ENCODE measurements around the gene MFSD11. TPM values are rescaled to one million over a fixed set of nuclear protein-coding genes. Genes with fewer than 3 reads are reported as not detected.
"Not testable (repeated sequence)": the region's sequence is repeated elsewhere in the genome, so short reads cannot be mapped to it uniquely, and the experiment has no call there.

Gene MFSD11
- total RNA-seq, 2 experiments from 2014 or later: 28.5 to 29.1 TPM

DNA sequence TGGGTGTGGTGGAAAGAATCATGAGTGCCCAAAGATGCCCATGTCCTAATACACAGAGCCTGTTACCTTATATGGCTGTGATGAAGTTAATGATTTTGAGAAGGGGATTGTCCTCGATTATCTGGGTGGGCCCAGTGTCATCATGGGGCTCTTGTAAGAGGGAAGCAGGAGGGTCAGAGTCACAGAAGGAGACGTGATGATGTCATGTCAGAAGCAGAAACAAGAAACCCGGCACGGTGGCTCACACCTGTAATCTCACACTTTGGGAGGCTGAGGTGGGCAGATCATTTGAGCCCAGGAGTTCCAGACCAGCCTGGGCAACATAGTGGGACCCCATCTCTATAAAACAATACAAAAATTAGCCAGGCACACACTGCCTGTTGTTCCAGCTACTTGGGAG, 75.0 kb downstream of the MFSD11 start:
- Mint-ChIP-seq H3K36me3 (no peaks in the 10 kb centered on the region), H3K4me1 (peaks cover 7% of the 10 kb centered on the region), H3K9me3 (no peaks in the 10 kb centered on the region), H3K27me3 (peaks cover 9% of the 10 kb centered on the region), H3K4me3 (no peak overlapping the region), H3K27ac (no peak overlapping the region)
- ATAC-seq (ENCODE audit: low read depth) (no peak), DNase-seq (no peak)
- POLR2A ChIA-PET: no interaction called here

DNA sequence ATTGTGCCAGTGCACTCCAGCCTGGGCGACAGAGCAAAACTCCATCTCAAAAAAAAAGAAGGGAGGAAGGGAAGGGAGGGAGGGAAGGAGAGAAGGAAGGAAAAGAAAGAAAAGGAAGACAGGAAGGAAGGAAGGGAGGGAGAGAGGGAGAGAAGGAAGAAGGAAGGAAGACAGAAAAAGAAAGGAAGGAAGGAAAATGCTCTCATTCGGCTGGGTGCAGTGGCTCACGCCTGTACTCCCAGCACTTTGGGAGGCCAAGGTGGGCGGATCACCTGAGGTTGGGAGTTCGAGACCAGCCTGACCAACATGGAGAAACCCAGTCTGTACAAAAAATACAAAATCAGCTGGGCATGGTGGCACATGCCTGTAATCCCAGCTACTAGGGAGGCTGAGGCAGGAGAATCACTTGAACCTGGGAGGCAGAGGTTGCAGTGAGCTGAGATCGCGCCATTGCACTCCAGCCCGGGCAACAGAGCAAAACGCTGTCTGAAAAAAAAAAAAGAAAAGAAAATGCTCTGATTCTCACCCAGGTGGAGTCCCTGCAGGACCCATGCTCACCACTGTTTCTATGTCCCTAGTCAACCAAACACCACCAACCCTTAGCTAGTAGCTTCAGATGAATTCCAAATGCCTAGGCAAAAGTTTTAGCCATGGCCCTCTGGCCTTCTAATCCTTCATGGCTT, 78.1 kb downstream of the MFSD11 start:
- H3K27me3 Mint-ChIP-seq: peaks cover 15% of the 10 kb centered on the region
- not testable (repeated sequence) for H3K36me3 Mint-ChIP-seq, H3K9me3 Mint-ChIP-seq, H3K4me3 Mint-ChIP-seq, H3K4me1 Mint-ChIP-seq, DNase-seq, H3K27ac Mint-ChIP-seq
- peak; percentile 71 for ATAC-seq (ENCODE audit: low read depth)
- POLR2A ChIA-PET: interaction anchor here (0.7 to 1.3 kb wide), 3 partner anchors 89 to 981 kb away, joined by 3 to 5 read pairs (median 3); no protein-coding TSS in a partner anchor

DNA sequence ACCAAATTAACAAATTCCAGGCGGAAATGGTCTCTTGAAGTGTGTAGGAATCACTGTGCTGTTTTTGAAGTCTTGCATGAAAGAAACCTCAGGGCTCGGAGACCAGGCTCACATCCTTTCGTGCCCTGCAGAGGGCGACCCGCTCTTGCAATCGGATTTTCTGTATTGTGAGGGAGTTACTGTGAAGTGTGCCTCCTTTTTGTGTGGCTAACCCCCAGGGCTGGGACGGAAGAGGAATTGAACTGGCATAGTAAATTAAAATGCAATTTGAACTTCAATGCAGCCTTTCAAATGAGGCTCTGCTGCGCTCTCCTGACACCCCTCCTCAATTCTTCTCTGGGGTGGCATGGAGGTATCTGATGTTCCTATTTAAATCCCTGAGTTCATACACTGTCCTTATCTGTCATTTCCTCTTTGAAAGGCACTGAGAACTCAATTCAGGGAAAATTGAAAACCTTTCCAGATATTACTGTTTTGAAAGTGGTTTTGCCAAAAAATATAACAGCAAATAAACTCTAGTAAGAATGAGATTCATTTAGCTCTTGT, 78.7 kb downstream of the MFSD11 start:
- Mint-ChIP-seq H3K27me3 (peaks cover 15% of the 10 kb centered on the region), H3K36me3 (no peaks in the 10 kb centered on the region), H3K27ac (peak overlapping the region; percentile 9), H3K4me3 (peak overlapping the region; percentile 42), H3K4me1 (peaks cover 7% of the 10 kb centered on the region), H3K9me3 (no peaks in the 10 kb centered on the region)
- POLR2A ChIA-PET: interaction anchor here (0.7 to 1.3 kb wide), 2 partner anchors 89 to 981 kb away, joined by 3 to 5 read pairs; no protein-coding TSS in a partner anchor
- DNase-seq: peak; percentile 65
- peak; percentile 96 for ATAC-seq (ENCODE audit: low read depth)

DNA sequence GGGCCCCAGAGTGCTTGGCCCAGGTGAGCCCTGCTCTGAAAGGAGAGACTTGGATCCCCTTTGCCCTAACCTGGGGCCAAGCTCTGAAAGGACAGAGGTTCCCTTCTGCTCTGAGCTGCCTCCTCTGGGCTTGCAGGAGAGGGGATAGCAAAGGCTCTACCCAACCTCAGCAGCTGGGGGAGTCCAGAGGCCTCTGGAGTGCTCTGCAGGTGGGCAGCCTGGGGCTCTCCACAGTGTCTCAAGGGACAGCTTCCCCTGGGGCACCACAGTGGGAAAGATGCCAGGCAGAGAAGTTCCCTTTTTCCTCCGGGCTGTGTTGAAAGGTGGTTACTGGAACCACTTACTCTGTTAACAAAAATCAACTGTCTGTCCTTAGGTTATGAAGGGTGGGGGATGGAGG, 82.1 kb downstream of the MFSD11 start:
- POLR2A ChIA-PET: interaction anchor here (1.2 kb wide), 1 partner anchor 83 kb away, joined by 5 read pairs; the partner anchor contains the start of gene SRSF2
- no peak overlapping the region for H3K27ac Mint-ChIP-seq

DNA sequence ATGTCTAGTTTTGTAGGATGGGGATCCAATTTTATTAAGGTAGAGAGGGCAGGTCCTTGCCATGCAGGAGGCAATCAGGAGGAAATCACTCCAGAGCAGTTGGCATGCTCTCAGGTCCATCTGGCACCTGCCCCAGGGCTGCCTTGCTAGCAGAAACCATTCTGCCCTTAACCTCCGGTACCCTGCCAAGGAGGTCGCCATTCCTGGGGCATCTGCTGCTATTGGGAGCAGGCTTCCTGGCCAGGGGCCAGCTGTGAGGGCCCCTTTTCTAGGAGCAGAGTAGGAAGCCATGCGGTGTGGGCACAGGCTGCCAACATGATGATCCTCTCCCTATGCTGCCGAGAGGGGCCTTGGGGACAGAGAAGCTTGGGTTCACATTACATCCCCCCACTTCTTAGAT, 82.6 kb downstream of the MFSD11 start:
- Mint-ChIP-seq H3K4me1 (peaks cover 7% of the 10 kb centered on the region), H3K4me3 (no peak overlapping the region), H3K27me3 (peaks cover 12% of the 10 kb centered on the region), H3K9me3 (no peaks in the 10 kb centered on the region), H3K36me3 (no peaks in the 10 kb centered on the region), H3K27ac (no peak overlapping the region)
- ATAC-seq (ENCODE audit: low read depth): no peak
- POLR2A ChIA-PET: no interaction called here
- no peak for DNase-seq

More for the DNA sequence above, 82.1 kb downstream of the MFSD11 start:
- ATAC-seq (ENCODE audit: low read depth): no peak
- Mint-ChIP-seq H3K36me3 (no peaks in the 10 kb centered on the region), H3K9me3 (no peaks in the 10 kb centered on the region), H3K4me3 (no peak overlapping the region), H3K4me1 (peaks cover 7% of the 10 kb centered on the region), H3K27me3 (peaks cover 13% of the 10 kb centered on the region)
- DNase-seq: no peak

DNA sequence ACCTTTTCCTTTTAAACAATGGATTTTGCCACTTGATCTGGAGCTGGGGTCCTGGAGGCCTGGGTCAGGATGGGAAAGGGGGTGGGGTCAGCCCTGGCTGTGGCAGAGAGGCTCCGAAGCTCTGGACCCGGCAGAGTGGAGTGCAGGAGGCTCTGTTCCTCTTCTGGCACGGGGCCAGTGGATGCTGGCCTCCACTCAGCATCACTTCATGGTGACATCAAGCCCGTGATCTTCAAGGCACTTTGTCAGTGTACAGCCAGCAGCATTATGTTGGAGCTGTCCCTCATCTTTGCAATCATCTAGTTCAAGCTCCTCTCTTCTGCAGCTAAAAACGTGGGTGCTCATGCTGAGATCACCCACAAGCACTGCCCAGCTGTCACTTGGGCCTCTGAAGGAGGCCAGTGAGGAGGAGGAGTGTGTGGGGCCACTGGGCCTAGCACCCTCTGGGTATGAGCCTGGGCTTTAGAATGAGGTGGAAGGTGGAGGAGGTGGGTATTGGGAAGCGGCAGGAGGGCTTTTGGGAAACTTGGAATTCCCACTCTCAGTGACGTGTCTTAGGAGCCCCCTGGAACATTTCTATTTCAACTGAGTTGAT, 84.4 kb downstream of the MFSD11 start:
- Mint-ChIP-seq H3K27ac (no peak overlapping the region), H3K9me3 (no peaks in the 10 kb centered on the region), H3K4me3 (no peak overlapping the region), H3K4me1 (no peaks in the 10 kb centered on the region), H3K36me3 (no peaks in the 10 kb centered on the region), H3K27me3 (peaks cover 6% of the 10 kb centered on the region)
- DNase-seq (no peak), ATAC-seq (ENCODE audit: low read depth) (no peak)
- POLR2A ChIA-PET: no interaction called here

DNA sequence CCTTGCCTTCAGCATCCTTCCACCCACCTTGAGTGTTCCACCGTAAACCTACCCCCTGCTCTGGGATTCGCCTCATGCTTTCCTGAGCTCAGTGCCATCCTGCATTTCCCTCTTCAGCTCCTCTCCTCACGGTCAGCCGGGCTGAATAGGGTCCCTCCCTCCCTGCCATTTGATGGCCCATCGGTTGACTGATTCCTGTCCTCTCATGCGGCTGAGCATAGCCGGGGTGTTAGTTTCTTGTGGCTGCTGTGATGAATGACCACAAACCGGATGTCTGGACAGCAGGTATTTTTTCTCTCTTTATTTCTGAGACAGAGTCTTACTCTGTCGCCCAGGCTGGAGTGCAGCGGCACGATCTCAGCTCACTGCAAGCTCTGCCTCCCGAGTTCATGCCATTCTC, 86.2 kb downstream of the MFSD11 start:
- ATAC-seq (ENCODE audit: low read depth) (no peak), DNase-seq (no peak)
- Mint-ChIP-seq H3K4me3 (no peak overlapping the region), H3K9me3 (no peaks in the 10 kb centered on the region), H3K27ac (no peak overlapping the region), H3K27me3 (peaks cover 8% of the 10 kb centered on the region), H3K4me1 (no peaks in the 10 kb centered on the region), H3K36me3 (no peaks in the 10 kb centered on the region)
- POLR2A ChIA-PET: no interaction called here

DNA sequence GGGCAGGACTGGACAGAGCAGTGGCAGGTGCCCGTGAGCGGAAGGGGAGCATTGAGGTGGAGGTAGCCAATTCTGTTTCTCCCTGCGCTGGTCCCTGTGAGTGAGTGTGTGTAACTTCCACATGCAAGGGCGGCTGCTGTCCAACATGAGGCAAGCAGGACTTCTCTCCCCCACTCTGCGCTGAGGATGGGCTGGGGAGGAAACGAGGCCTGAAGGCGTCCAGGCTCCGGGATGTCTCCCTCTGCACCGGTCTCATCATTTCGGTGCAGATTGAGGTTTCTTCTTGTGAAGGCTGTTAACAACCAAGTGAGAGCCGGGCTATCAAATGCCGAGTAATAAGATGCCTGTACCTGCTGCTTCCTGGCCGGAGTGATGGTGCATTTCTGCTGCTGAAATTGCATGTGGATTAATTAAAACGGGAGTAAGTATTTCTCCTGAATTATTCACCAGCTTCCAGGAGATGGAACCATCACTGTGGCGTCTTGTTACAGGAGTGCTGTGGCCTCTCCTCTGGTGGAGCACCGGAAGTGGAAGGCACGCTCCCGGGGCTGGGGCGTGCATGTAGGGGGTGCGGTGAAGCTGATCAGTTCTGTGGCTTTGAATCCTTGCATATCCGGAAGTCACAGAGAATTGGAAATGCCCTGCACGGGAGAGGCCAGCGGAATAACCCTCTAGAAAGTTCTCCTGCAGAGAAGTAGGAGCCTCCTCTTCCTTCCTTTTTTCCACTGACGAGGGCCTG, 88.6 kb downstream of the MFSD11 start:
- Mint-ChIP-seq H3K27ac (no peak overlapping the region), H3K9me3 (no peaks in the 10 kb centered on the region), H3K36me3 (no peaks in the 10 kb centered on the region), H3K27me3 (peaks cover 2% of the 10 kb centered on the region), H3K4me3 (no peak overlapping the region), H3K4me1 (peaks cover 3% of the 10 kb centered on the region)
- DNase-seq (no peak), ATAC-seq (ENCODE audit: low read depth) (no peak)
- POLR2A ChIA-PET: no interaction called here

DNA sequence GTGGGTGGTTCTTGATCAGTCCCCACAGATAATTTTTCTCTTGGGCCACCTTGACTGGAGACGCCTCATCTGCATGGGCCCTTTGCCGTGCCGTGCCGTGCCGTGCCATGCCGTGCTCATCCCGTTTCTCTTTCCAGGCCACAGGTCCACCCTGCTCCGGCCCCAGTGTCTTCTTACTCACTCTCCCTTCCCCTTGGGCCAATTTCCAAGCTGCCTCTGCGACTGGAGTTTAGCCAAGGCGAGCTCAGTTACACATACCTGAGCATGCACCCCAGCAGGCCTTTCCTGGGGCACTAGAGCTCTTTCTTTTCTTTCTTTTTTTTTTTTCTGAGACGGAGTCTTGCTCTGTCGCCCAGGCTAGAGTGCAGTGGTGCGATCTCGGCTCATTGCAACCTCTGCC, 89.8 kb downstream of the MFSD11 start:
- DNase-seq (no peak), ATAC-seq (ENCODE audit: low read depth) (no peak)
- no peak overlapping the region for H3K4me3 Mint-ChIP-seq
- no peak overlapping the region for H3K27ac Mint-ChIP-seq
- no peaks in the 10 kb centered on the region for H3K9me3 Mint-ChIP-seq
- peaks cover 2% of the 10 kb centered on the region for H3K27me3 Mint-ChIP-seq
- POLR2A ChIA-PET: no interaction called here
- no peaks in the 10 kb centered on the region for H3K36me3 Mint-ChIP-seq
- peaks cover 3% of the 10 kb centered on the region for H3K4me1 Mint-ChIP-seq

Small RNA genes within 50 kb of the gene (microRNA-seq; reads per million reads assigned to microRNA genes)
- 6.3 reads per million for gene MIR636

Other genes with a start within 250 kb of the MFSD11 start
- 10 to 100 TPM; 65.1 to 67.2 TPM for gene RHBDF2, start 236.7 kb upstream of the MFSD11 start, total RNA-seq
- gene CYGB, start 200.4 kb upstream of the MFSD11 start, total RNA-seq: under 1 TPM in 1 of 2 experiments, not detected in 1; 0.37 TPM
- gene PRCD, start 198.1 kb upstream of the MFSD11 start, total RNA-seq: 1 to 10 TPM in 1 of 2 experiments, under 1 TPM in 1; 0.78 to 1.1 TPM
- 1 to 10 TPM; 3.4 to 3.9 TPM for gene ST6GALNAC2, start 152.3 kb upstream of the MFSD11 start, total RNA-seq
- not detected for gene ST6GALNAC1, start 94.4 kb upstream of the MFSD11 start, total RNA-seq
- 10 to 100 TPM; 34.4 to 37.2 TPM for gene MXRA7, start 27.2 kb upstream of the MFSD11 start, total RNA-seq
- gene JMJD6, start 11.5 kb upstream of the MFSD11 start, total RNA-seq: 10 to 100 TPM; 55.0 to 58.9 TPM
- gene METTL23, start 11.3 kb upstream of the MFSD11 start, total RNA-seq: 10 to 100 TPM; 51.1 to 54.1 TPM
- gene SRSF2, start 788 bp upstream of the MFSD11 start, total RNA-seq: 100 to 1,000 TPM; 376 to 384 TPM
- gene MGAT5B, start 130.3 kb downstream of the MFSD11 start, total RNA-seq: under 1 TPM; 0.43 to 0.47 TPM

All from activated naive CD8-positive, alpha-beta T cell treated with anti-CD3 and anti-CD28 coated beads, Interleukin-2, amount 10 ng/mL, durations not matched to agents 7 days and 5 days (primary cell).